HUDEP-2 (cell line): ENCODE data around the gene IFNA17.
"Not testable (repeated sequence)": the region's sequence is repeated elsewhere in the genome, so short reads cannot be mapped to it uniquely, and the experiment has no call there.

Experiments
- DNase-seq, 76 experiments: peaks; one replicate each; lab custom pipeline; 2025; ENCODE audit not compliant: unreplicated experiment in 76 of 76; lab: John Stamatoyannopoulos, UW

The IFNA17 gene

GRCh38 chr9:21212160-21212559 lies 15.9 kb downstream of the IFNA17 start:
- DNase-seq = not testable (repeated sequence)

GRCh38 chr9:21210782-21211181 lies 17.2 kb downstream of the IFNA17 start:
- DNase-seq = not testable (repeated sequence)

- no peak for DNase-seq
Observed at GRCh38 chr9:21210311-21210710, 17.7 kb downstream of the IFNA17 start.

- not testable (repeated sequence) for DNase-seq
Observed at GRCh38 chr9:21207043-21207442, 21.0 kb downstream of the IFNA17 start, which contains the start of gene IFNA10. TSS of gene IFNA10 (minus strand) at chr9:21207143. CDS start at chr9:21207097, 46 bp downstream.

- DNase-seq = no peak
Observed at GRCh38 chr9:21205204-21205603, 22.8 kb downstream of the IFNA17 start.

- DNase-seq = not testable (repeated sequence)
Observed at GRCh38 chr9:21202105-21202504, 25.9 kb downstream of the IFNA17 start, which contains the start of gene IFNA7. TSS of gene IFNA7 (minus strand) at chr9:21202205. CDS start at chr9:21202165, 40 bp downstream.

GRCh38 chr9:21194867-21195776 lies 32.9 kb downstream of the IFNA17 start:
- peak in 18 of 76 experiments; percentile 0 to 43 (median 12) for DNase-seq

- DNase-seq = not testable (repeated sequence)
Observed at GRCh38 chr9:21187487-21187886, 40.5 kb downstream of the IFNA17 start, which contains the start of gene IFNA4. TSS of gene IFNA4 (minus strand) at chr9:21187587. CDS start at chr9:21187531, 56 bp downstream.

- DNase-seq = peak in 10 of 76 experiments; percentile 1 to 38 (median 7)
Observed at GRCh38 chr9:21182810-21183736, 44.9 kb downstream of the IFNA17 start.
